Activated CD8-positive, alpha-beta T cell treated with anti-CD3 and anti-CD28 coated beads for 36 hours (primary cell): ENCODE data around the gene F2RL3. TPM values are rescaled to one million over a fixed set of nuclear protein-coding genes. Genes with fewer than 3 reads are reported as not detected.

Experiments
- ATAC-seq: fragments of 200-7000 bp; cut with Tn5 transposase; one replicate; pipeline ENCODE4 v1.10.0; 2021; ENCODE audit warnings: mild to moderate bottlenecking, moderate library complexity
- CTCF ChIA-PET: fragments of 350-600 bp; sonication (Branson Sonifier 250); formaldehyde crosslinking; loops from one replicate; lab custom pipeline; 2021; ENCODE audit warnings: antibody characterized with exemption; lab: Charles Lee
- POLR2A ChIA-PET: fragments of 350-600 bp; sonication (Branson Sonifier 250); formaldehyde crosslinking; loops from one replicate; lab custom pipeline; 2021; ENCODE audit warnings: antibody characterized with exemption; lab: Charles Lee
- DNase-seq: peaks from one replicate; pipeline ENCODE4 v3.0.0-alpha.2; 2020
- H3K27ac Mint-ChIP-seq: one replicate; pipeline ENCODE4 v1.8.0; 2021; ENCODE audit warnings: mild to moderate bottlenecking, mixed read lengths
- H3K27me3 Mint-ChIP-seq: one replicate; pipeline ENCODE4 v1.8.0; 2021; ENCODE audit warnings: mixed read lengths
- H3K36me3 Mint-ChIP-seq: one replicate; pipeline ENCODE4 v1.8.0; 2021; ENCODE audit warnings: low read depth, mixed read lengths
- H3K4me1 Mint-ChIP-seq: one replicate; pipeline ENCODE4 v1.8.0; 2021; ENCODE audit warnings: low read depth, mixed read lengths
- H3K4me3 Mint-ChIP-seq: one replicate; pipeline ENCODE4 v1.8.0; 2021; ENCODE audit warnings: mild to moderate bottlenecking, moderate library complexity, mixed read lengths
- H3K9me3 Mint-ChIP-seq: one replicate; pipeline ENCODE4 v1.8.0; 2021; ENCODE audit warnings: mixed read lengths
- intact Hi-C: fragments of 100-400 bp; cut with micrococcal nuclease; formaldehyde crosslinking; loops from one replicate; pipeline ENCODE4 v1.10.0; 2022
- total RNA-seq, 2 experiments: library from RNA; stranded (reverse); gene quantifications; one replicate each; pipeline ENCODE4 v1.2.3, GENCODE V29; 2021
- TF ChIP-seq, protein P1 (sequence below): fragments of 200-600 bp; IDR thresholded peaks from one replicate; pipeline ENCODE4 v1.8.0; 2022; ENCODE audit warnings: antibody characterized with exemption, mild to moderate bottlenecking

F2RL3 gene
- total RNA-seq, 2 experiments from 2014 or later = not detected

GRCh38 chr19:16922949-16923348, 34.1 kb downstream of the F2RL3 start:
- POLR2A ChIA-PET = no interaction called here
- intact Hi-C loops = no loop called here
- CTCF ChIA-PET = no interaction called here
- Mint-ChIP-seq H3K9me3 (peaks cover 12% of the 10 kb centered on the region), H3K4me3 (no peak overlapping the region), H3K4me1 (no peaks in the 10 kb centered on the region), H3K27ac (no peak overlapping the region), H3K36me3 (peaks cover 4% of the 10 kb centered on the region), H3K27me3 (peaks cover 1% of the 10 kb centered on the region)
- no peak for ATAC-seq
- TF ChIP-seq, protein P1, sequence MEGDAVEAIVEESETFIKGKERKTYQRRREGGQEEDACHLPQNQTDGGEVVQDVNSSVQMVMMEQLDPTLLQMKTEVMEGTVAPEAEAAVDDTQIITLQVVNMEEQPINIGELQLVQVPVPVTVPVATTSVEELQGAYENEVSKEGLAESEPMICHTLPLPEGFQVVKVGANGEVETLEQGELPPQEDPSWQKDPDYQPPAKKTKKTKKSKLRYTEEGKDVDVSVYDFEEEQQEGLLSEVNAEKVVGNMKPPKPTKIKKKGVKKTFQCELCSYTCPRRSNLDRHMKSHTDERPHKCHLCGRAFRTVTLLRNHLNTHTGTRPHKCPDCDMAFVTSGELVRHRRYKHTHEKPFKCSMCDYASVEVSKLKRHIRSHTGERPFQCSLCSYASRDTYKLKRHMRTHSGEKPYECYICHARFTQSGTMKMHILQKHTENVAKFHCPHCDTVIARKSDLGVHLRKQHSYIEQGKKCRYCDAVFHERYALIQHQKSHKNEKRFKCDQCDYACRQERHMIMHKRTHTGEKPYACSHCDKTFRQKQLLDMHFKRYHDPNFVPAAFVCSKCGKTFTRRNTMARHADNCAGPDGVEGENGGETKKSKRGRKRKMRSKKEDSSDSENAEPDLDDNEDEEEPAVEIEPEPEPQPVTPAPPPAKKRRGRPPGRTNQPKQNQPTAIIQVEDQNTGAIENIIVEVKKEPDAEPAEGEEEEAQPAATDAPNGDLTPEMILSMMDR = no peak
- no peak for DNase-seq

DNA sequence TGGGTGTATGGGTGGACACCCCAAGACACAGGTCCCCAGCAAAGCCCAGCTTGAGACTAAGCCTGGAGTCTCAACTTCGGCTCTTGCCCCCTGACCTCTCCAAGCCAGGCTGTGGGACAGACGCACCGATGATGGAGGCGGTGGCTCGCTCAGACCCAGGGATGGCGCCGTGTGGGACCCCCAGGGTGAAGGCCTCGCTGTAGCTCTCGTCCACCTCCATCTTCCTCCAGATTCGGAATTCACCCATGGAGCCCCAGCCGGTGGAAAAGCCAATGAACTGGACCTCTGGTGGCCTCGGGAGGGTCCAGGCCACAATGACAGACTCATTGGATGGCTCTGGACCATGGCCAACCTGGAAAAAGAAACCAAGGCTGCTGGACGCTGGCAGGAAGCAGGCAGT, 39.1 kb downstream of the F2RL3 start:
- Mint-ChIP-seq H3K36me3 (peaks cover 4% of the 10 kb centered on the region), H3K27ac (no peak overlapping the region), H3K9me3 (peaks cover 12% of the 10 kb centered on the region), H3K4me1 (no peaks in the 10 kb centered on the region), H3K27me3 (peaks cover 1% of the 10 kb centered on the region), H3K4me3 (no peak overlapping the region)
- ATAC-seq (no peak), DNase-seq (no peak)
- ChIA-PET CTCF (no interaction called here), POLR2A (no interaction called here)
- TF ChIP-seq, protein P1 = no peak
- intact Hi-C loops = no loop called here

DNA sequence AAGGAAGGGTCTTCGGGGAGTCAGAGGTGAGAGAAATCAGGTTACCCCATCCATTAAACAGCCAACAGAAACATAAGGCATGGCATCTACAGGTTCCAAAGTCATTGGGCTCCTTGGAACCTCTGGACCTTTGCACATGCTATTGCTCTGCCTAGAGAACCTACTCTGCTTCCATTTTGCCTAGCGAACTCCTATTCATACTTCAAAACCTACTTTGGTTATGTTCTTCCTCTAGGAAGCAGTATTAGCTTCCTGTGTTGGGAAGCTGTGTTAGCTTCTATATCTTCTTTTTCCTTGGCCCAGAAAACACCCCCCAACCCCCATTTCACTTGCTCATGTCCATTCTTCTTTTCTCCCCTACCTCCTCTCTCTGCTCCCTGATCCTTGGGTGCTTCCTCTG, 39.6 kb downstream of the F2RL3 start:
- H3K27ac Mint-ChIP-seq = no peak overlapping the region
- peaks cover 1% of the 10 kb centered on the region for H3K27me3 Mint-ChIP-seq
- intact Hi-C loops = no loop called here
- ATAC-seq (no peak), DNase-seq (no peak)
- POLR2A ChIA-PET = no interaction called here
- H3K9me3 Mint-ChIP-seq = peaks cover 13% of the 10 kb centered on the region
- H3K4me3 Mint-ChIP-seq = no peak overlapping the region
- no peaks in the 10 kb centered on the region for H3K4me1 Mint-ChIP-seq
- CTCF ChIA-PET = no interaction called here
- TF ChIP-seq, protein P1 = no peak
- peaks cover 4% of the 10 kb centered on the region for H3K36me3 Mint-ChIP-seq

DNA sequence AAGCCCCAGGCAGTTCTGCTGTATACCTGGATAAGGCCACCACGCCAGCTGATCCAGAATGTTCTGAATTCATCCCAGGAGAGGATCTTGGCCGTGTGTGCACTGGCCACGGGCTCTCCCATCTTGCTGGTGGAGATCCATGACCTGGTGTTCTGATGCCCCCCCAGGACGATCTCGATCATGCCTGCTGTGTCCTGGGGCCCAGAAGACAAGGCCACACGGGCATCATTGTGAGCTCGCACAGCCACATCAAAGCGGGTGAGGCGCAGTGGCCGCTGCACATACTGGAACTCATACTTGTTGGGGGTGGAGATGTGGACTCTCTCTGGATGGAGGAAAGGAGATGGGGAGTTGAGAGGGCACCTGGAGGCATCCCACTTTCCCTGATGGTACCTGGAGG, 40.1 kb downstream of the F2RL3 start:
- TF ChIP-seq, protein P1 = no peak
- Mint-ChIP-seq H3K4me3 (no peak overlapping the region), H3K27ac (no peak overlapping the region), H3K27me3 (peaks cover 1% of the 10 kb centered on the region), H3K4me1 (no peaks in the 10 kb centered on the region), H3K9me3 (peaks cover 18% of the 10 kb centered on the region), H3K36me3 (peaks cover 4% of the 10 kb centered on the region)
- intact Hi-C loops = no loop called here
- CTCF ChIA-PET = no interaction called here
- ATAC-seq = no peak
- POLR2A ChIA-PET = no interaction called here
- DNase-seq = no peak

GRCh38 chr19:16930753-16931152, 42.0 kb downstream of the F2RL3 start:
- DNase-seq = no peak
- ChIA-PET CTCF (no interaction called here), POLR2A (no interaction called here)
- intact Hi-C loops = no loop called here
- Mint-ChIP-seq H3K27ac (no peak overlapping the region), H3K4me3 (no peak overlapping the region), H3K9me3 (peaks cover 25% of the 10 kb centered on the region), H3K36me3 (peaks cover 4% of the 10 kb centered on the region), H3K4me1 (no peaks in the 10 kb centered on the region), H3K27me3 (peaks cover 1% of the 10 kb centered on the region)
- ATAC-seq = no peak
- TF ChIP-seq, protein P1 = no peak
